Hepatic stellate cell (primary cell): Measurements from ENCODE around the gene KIF4A.
"Not testable (repeated sequence)": the region's sequence is repeated elsewhere in the genome, so short reads cannot be mapped to it uniquely, and the experiment has no call there.

Experiments
- DNase-seq: peaks from one replicate; pipeline ENCODE4 v3.0.0; 2011; ENCODE audit warnings: low spot score

Gene KIF4A

DNA sequence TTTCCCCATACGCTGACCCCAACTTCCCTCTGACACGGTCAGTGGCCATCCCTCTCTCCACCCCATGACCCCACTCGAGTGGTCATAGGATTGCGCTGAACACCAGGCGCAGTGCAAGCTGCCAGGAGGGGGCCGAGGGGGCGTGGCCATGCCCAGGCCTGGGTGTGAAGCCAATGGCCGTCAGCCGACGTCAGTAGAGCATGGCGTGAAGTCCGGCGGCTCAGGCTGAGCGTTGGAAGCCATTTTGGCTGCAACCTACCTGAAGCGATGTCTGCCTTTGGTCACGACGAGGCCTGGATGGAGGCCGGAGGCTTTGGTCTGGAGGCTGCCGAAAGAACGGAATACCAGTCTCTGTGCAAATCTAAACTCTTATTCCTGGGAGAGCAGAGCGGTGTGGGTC lies 8.0 kb upstream of the KIF4A start, which contains the start of gene RAB41:
Gene RAB41, plus strand, starts transcription at position 222 of the 400 bp plus-strand sequence. Its CDS starts 46 bp downstream, at position 268.
- no peak for DNase-seq

DNA sequence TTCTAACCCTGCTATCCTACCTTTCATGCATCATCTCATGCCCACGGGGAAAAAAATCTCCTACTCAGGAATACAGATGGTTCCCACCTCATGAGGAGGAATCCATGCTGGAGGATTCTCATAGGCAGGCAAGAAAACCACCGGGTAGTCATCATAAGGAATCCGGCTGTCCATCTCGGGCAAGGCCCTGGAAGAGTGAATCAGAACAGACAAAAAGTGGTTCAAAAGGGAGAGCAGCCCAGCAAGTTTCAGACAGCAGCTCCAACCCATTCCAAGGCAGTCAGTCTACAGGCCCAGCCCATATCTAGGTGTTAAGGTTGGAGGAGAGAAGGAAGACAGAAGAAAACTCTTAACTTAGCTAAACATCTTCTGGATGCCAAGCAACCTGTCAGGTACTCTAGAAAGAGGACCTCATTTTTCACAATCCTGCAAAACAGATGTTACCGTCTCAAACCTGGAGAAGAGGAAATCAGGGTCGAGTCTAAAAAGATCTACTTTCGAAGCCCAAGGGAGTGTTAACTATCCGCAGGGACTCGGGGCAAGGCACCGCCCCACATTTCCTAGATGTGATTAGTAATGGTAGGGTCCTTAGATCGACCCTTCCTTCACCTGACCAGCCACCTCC lies 624 bp upstream of the KIF4A start:
- peak; percentile 25 for DNase-seq

DNA sequence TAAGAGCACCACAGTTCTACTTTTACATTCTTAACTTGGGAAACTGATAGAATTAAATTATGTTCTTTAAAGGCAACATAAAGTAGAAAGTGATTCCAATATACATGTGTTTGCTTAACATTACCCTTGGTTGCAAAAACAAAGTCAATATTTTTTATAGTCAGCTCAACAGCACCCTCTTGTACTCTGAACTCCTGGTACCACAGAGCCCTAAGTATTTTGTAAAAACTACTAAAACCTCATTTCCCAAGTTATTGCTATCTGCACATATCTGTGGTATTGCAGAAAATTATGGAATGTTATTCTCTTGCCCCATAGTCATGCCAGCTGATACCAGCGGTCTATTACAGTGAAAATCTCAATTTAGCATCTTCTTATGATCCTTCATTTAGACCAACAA lies 2.9 kb downstream of the KIF4A start:
- peak; percentile 23 for DNase-seq

DNA sequence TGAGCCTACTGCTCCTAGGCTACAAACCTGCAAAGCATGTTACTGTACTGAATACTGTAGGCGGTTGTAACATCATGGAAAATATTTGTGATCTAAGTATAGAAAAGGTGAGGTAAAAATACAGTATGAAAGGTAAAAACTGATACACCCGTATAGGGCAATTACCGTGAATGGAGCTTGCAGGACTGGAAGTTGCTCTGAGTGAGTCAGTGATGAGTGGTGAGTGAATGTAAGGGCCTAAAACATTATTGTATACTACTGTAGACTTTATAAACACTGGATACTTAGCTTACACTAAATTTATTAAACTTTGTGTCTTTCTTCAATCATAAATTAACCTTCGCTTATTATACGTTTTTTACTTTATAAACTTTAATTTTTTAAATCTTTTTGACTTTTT lies 3.7 kb downstream of the KIF4A start:
- DNase-seq = no peak

DNA sequence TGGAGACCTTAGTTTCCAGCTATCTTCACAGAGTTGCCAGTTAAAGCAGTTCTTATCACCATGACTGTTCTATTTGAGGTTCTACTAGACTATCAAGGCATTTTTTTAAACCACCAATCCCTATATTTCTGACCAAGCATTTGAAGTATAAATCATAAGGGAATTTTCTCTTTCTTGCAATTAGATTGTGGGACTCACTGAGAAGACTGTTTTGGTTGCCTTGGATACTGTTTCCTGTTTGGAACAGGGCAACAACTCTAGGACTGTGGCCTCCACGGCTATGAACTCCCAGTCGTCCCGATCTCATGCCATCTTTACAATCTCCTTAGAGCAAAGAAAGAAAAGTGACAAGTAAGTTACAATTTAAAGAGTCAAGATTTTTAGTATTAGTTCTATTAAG lies 11.8 kb downstream of the KIF4A start:
- DNase-seq = no peak

DNA sequence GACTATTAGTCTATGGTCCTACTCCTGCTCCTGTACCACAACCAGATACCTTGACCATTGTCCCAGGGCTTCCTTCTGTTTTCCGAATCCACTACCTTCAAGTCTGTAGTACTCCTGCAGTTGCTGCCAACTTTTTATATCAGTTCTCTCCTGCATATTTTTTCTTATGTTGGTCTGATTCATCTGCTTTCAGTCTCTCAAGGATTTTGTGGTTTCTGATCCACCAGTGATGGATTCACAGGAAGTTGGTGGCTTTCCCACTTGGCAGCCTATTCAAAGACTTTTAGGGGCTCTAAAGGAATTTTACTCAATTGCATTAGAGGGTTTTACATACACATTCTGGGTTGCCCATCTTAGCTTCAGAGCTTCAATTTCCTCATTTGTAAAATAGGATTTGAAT lies 23.6 kb downstream of the KIF4A start:
- DNase-seq = no peak

DNA sequence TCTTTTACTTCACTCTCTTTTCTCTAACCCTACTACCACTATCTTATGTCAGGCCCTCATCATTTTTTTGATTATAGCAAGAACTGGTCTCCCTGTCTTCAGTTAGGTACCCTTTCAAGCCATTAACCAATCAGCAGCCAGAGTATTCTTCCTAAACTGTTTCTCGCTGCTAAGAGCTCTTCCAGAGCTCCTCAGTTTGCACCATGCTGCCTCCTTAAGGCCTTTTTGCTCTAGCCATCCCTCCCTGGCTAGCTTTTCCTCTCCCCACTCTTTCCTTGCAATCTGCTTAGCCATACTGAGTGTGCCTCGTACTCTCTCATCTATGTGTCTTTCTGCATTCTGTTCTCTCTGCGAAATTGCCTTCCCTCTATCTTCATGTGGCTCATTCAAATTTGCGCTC lies 32.9 kb downstream of the KIF4A start:
- no peak for DNase-seq

DNA sequence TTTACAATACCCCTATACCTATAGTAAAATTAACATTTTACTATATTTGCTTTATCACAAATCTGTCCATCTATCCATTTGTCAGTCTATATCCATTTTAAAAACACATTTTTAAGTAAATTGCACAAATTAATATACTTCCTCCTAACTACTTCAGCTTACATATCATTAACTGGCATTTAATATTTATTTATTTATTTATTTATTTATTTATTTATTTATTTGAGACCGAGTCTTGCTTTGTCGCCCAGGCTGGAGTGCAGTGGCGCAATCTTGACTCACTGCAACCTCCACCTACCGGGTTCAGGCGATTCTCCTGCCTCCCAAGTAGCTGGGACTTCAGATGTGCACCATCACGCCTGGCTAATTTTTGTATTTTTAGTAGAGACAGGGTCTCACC lies 33.7 kb downstream of the KIF4A start:
- DNase-seq = not testable (repeated sequence)

DNA sequence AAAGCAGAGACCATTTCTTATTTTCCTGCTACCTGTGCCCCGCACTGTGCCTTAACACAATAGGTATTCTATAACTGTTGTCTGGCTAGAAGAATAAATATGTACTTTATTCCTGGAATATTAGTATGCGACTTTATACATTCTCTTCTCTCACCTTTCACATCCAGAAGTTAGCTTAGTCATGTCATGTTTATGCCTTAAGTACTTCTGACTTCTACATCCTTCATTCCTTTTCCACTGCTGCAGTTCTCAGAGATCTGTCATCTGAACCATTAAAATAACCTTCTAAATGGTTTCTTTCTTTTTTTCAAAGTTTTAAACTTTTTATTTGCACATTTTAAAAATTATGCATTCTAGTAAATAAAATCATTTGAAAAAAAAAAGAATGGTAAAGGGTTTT lies 34.4 kb downstream of the KIF4A start:
- DNase-seq = no peak

DNA sequence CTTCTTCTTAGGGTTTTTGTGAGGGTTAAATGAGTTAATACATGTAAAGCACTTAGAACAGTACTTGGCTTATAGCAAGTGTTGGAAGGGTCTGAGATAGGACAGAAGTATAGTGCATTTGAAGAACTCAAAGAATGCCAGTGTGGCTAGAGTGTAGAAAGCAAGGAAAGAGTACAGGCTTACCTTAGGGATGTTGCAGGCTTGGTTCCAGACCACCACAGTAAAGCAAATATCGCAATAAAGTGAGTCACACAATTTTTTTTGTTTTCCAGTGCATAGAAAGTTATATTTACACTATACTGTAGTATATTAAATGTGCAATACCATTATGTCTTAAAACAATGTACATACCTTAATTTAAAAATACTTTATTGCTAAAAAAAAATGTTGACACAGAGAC lies 41.3 kb downstream of the KIF4A start:
- DNase-seq = no peak

DNA sequence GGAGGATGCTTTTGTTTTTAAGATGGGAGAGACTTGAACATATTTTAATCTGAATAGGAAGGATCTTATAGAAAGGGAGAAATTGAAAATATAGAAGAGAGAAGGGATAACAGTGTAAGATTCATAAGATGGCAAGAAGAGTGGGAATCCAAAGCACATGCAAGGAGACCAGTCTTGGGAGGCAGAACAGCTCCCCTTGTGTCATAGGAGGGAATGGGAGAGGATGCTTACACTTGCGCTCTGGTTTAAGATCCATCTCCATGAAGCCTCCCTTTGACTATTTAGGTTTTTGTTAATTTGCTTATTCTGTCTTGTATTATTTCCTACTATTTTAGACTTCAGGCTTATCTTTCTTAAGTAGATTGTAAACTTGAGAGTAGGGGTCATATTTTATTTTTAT lies 42.7 kb downstream of the KIF4A start:
- no peak for DNase-seq

DNA sequence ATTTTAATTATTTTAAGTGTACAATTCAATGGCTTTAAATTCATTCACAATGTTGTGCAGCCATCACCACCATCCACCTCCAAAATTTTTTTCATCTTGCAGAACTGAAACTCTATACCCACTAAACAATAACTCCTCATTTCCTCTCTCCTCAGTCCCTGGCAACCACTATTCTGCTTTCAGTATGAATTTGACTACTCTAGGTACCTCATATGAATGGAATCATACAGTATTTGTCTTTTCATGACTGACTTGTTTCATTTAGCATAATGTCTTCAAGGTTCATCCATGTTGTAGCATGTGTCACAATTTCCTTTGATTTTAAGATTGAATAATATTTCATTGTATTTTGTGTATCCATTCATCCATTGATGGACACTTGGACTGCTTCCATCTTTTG lies 46.9 kb downstream of the KIF4A start:
- no peak for DNase-seq

DNA sequence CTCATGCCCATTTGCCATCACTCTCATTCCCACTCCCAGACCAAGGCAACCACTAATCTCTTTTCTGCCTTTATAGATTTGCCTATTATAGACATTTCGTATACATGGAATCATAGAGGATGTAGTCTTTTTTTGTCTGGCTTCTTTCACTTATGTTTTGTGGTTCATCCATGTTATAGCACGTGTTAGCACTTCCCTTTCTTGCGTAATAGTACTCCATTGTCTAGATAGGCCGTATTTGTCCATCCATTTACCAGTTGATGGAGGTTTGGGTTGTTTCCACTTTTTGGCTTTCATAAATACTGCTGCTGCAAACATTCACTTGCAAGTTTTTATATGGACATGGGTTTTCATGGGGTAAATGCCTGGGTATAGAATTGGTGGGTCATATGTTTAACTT lies 48.4 kb downstream of the KIF4A start:
- DNase-seq = no peak

DNA sequence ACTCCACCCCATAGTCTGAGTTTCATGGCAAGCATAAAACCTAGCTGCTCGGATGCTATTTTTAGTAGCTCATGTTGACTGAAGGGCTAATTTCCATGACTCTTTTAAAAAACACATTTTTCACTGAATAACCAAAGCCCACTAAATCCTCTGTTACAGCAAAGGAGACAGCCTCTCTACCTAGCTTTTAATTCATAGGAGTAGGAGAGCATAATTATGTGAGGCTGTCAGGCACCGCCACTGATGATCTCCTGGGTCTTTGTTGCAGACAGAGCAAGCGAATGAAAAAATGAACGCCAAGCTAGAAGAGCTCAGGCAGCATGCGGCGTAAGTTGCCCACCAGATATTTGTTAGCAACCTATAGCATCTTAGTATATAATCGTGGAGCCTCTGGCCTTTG lies 53.5 kb downstream of the KIF4A start:
- DNase-seq = no peak

DNA sequence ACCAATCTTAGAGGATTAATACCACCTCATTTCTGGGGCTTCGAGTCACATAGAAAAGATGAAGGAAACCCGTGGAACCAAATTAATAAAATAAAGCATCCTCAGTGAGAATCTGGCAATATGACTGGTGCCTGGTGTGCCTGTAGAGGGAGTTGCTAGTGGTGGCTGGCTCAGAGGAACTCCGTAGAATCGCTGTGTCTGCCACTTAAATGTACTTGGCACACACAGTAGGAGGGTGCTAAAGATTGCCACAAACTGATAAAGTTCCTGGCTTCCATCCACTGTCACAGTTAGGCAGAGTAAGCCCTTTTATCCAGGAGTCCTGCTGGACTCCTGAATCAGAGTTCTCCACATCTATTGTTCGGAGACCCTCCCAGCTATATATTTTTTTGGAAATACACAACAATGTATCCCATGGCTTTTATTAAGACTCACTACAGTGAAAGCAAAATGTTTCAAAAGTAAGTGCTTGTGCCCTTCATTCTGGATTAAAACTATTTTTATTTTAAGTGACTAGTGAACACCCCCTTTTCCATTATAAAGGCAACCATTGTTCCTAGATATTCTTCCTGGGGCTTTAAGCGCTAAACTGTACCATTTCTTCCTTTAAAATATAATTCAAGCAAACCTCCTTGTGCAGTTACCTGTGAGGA lies 56.6 kb downstream of the KIF4A start:
- DNase-seq = no peak

DNA sequence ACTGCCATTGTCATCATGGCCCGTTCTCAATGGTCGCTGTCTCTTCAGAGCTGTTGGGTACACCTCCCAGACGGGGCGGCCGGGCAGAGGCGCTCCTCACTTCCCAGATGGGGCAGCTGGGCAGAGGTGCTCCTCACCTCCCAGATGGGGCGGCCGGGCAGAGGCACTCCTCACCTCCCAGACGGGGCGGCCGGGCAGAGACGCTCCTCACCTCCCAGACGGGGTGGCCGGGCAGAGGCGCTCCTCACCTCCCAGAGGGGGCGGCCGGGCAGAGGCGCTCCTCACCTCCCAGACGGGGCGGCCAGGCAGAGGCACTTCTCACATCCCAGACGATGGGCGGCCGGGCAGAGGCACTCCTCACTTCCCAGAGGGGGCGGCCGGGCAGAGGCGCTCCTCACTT lies 58.9 kb downstream of the KIF4A start:
- not testable (repeated sequence) for DNase-seq

DNA sequence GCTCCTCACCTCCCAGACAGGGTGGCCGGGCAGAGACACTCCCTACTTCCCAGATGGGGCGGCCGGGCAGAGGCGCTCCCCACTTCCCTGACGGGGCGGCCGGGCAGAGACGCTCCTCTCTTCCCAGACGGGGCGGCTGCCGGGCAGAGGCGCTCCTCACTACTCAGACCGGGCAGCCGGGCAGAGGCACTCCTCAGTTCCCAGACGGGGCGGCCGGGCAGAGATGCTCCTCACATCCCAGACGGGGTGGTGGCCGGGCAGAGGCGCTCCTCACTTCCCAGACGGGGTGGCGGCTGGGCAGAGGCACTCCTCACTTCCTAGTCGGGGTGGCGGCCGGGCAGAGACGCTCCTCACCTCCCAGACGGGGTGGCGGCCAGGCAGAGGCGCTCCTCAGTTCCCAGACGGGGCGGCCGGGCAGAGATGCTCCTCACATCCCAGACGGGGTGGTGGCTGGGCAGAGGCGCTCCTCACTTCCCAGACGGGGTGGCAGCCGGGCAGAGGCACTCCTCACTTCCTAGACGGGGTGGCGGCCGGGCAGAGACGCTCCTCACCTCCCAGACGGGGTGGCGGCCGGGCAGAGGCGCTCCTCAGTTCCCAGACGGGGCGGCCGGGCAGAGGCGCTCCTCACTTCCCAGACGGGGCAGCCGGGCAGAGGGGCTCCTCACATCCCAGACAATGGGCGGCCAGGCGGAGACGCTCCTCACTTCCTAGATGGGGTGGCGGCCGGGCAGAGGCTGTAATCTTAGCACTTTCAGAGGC lies 59.6 kb downstream of the KIF4A start:
- not testable (repeated sequence) for DNase-seq

DNA sequence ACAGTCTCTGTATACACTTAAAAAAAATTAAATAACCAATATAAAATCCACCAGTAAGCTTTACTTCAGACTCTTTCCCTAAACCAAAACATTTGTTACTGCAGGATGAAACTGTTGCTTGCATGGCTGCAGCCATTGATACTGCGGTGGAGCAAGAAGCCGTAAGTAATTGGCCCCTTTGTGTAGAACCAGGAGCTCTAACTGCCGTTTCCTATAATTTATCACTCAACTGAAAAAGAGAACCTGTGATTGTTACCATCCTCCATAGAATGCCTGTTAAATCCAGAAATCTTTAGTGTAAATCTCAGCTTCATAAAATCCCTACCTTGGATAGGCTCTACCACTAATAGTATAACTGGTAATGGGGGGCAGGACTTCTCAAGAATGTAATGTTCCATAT lies 62.6 kb downstream of the KIF4A start:
- DNase-seq = no peak

DNA sequence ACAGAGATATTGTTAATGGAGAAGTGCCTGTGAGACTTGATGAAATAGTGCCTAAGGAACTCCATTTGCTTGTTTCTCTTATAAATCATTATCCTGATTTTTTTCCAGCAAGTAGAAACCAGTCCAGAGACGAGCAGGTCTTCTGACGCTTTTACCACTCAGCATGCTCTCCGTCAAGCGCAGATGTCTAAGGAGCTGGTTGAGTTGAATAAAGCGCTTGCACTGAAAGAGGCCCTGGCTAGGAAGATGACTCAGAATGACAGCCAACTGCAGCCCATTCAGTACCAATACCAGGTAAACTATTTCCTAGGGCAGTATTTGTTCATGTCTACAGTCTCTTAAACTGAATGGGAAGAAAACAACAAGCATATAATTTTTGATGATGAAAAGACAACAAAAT lies 63.6 kb downstream of the KIF4A start:
- no peak for DNase-seq

DNA sequence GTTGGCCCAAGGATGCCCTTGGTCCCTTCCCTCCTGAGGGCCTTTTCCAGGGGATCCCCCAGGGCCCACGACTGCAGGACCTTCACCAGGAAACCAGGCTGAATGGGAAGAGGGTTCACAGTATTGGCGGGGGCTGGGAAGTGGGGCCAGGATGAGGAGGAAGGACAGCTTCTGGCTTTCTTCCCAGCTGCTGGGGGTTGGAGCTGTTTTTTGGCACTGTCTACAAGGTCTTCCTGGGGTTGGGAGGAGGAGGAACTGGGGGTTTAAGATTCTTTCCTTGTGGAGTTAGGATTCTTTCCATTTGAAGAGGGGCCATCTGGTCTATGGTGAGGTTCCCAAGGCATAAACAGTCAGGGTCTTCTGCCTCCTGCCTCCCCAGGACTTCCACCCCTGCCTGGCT lies 64.8 kb downstream of the KIF4A start:
- DNase-seq = no peak

DNA sequence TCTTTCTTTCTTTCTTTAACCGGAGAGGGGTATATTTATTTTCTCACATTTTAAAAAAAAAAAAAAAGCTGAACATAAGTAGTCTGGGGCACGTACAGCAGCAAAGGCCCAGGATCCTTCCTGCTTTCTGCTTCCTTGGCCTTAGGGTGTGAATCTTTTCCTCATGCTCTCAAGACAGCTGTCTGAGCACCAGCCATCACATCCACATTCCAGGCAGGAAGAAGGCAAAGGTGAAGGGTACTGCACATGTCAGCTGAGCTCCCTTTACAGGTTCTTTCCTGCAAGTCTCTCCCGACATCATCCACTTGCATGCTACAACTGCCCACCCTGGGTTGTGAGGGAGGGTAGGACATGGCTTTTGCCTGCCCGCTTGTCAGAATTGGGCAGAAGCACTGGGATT lies 69.6 kb downstream of the KIF4A start:
- DNase-seq = no peak

DNA sequence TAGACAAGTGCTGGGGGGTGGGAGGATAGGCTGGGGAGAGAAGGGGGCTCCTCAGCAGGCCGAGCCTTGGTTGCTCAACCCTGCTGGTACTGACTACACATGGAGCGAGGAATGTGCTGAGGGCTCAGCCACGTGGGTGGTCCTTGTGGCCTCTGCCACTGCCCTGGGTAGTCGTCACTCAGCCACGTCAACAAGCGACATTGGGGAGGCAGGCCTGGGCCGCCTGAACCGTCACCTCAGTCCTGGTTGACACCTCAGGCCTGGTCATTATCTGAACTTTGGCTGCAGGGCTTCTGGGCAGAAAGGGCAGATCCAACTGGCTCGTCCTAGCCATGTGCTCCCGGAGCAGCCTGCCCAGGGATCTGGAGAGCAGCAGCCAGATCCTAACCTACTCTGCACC lies 70.5 kb downstream of the KIF4A start:
- DNase-seq = no peak

DNA sequence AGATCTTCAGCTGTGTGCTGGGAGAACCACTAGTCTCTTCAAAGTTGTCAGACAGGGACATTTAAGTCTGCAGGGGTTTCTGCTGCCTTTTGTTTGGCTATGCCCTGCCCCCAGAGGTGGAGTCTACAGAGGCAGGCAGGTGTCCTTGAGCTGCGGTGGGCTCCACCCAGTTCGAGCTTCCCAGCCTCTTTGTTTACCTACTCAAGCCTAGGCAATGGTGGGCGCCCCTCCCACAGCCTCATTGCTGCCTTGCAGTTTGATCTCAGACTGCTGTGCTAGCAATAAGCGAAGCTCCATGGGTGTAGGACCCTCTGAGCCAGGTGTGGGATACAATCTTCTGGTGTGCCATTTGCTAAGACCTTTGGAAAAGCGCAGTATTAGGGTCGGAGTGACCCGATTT lies 78.8 kb downstream of the KIF4A start:
- DNase-seq = not testable (repeated sequence)
